Esophagus squamous epithelium (tissue), 4 donors: ENCODE results near the gene ANKUB1.

Experiments
- POLR2A ChIP-seq, 4 donors: fragments of 450-650 bp; IDR thresholded peaks; one replicate each; pipeline ENCODE4 v1.6.1; 2017; ENCODE audit warnings: antibody characterized with exemption in 4 of 4, mild to moderate bottlenecking in 4 of 4, moderate library complexity in 3 of 4
- TF ChIP-seq, protein P1 (sequence below), 6 experiments: fragments of 450-650 bp in 4 of 6; fragments of 200-600 bp in 2 of 6; sonication (generic) in 2 of 6; IDR thresholded peaks; one replicate each; pipeline ENCODE4 v1.5.1; 2016 to 2019; ENCODE audit warnings: antibody characterized with exemption in 6 of 6, mild to moderate bottlenecking in 4 of 6, moderate library complexity in 4 of 6

DNA sequence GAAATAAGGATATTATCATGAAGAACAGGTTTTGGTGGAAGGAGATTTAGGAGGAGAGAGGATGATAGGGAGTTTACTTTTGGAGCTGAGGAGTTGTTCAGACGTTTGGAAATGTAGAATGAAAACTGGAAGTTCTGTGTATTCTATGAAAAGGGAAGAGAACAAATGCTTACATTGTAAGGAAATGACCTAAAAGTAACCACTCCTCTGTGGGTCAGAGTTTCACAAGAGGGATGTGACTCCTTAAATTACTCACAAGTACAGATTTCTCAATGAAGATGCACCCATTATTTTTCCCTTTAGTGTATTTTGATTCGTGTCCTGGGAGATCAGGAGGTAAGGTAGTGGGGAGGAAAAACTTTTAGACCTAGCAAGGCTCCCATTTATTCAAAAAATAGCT, 24.6 kb upstream of the ANKUB1 start:
- TF ChIP-seq, protein P1, sequence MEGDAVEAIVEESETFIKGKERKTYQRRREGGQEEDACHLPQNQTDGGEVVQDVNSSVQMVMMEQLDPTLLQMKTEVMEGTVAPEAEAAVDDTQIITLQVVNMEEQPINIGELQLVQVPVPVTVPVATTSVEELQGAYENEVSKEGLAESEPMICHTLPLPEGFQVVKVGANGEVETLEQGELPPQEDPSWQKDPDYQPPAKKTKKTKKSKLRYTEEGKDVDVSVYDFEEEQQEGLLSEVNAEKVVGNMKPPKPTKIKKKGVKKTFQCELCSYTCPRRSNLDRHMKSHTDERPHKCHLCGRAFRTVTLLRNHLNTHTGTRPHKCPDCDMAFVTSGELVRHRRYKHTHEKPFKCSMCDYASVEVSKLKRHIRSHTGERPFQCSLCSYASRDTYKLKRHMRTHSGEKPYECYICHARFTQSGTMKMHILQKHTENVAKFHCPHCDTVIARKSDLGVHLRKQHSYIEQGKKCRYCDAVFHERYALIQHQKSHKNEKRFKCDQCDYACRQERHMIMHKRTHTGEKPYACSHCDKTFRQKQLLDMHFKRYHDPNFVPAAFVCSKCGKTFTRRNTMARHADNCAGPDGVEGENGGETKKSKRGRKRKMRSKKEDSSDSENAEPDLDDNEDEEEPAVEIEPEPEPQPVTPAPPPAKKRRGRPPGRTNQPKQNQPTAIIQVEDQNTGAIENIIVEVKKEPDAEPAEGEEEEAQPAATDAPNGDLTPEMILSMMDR (IDR thresholded peaks at IDR 0.05) = no peak
- TF ChIP-seq POLR2A (IDR thresholded peaks at IDR 0.05) = peak in 1 of 4 donors; percentile 11
